Panc1 (cell line): ENCODE data around the gene UXS1. TPM values are rescaled to one million over a fixed set of nuclear protein-coding genes. Genes with fewer than 3 reads are reported as not detected.

ENCODE experiments used
- ATAC-seq: fragments of 200-7000 bp; cut with Tn5 transposase; 2 replicates; pipeline ENCODE4 v1.9.1; 2020; ENCODE audit warnings: mild to moderate bottlenecking, moderate library complexity
- BruUV-seq: library from RNA; stranded (reverse); fragments of 400-500 nt; replicated peaks from 2 replicates; lab custom pipeline; 2021; lab: Mats Ljungman, UMichigan
- CTCF ChIA-PET: fragments of 300-600 bp; sonication (Branson Sonifier 250); formaldehyde crosslinking; loops from one replicate; lab custom pipeline; 2022; ENCODE audit warnings: antibody characterized with exemption; lab: Charles Lee
- POLR2A ChIA-PET: fragments of 300-600 bp; sonication (Branson Sonifier 250); formaldehyde crosslinking; loops from one replicate; lab custom pipeline; 2022; ENCODE audit warnings: antibody characterized with exemption; lab: Charles Lee
- DNase-seq: peaks from one replicate; pipeline ENCODE4 v3.0.0-alpha.2; 2010; ENCODE audit warnings: low read depth, low spot score
- H3K27ac ChIP-seq: 2 replicates; pipeline ENCODE4 v1.5.1; 2011; ENCODE audit warnings: mild to moderate bottlenecking, low read length, inconsistent platforms
- H3K27me3 ChIP-seq: fragments of 200-500 bp; sonication (Bioruptor generic); 2 replicates; pipeline ENCODE4 v1.6.0; 2014; ENCODE audit warnings: low read length, inconsistent platforms; ENCODE audit not compliant: control insufficient read depth, insufficient read depth
- H3K36me3 ChIP-seq: fragments of 200-500 bp; sonication (Bioruptor generic); 2 replicates; pipeline ENCODE4 v1.5.1; 2014; ENCODE audit warnings: inconsistent platforms, mild to moderate bottlenecking, low read length, moderate library complexity; ENCODE audit not compliant: control insufficient read depth, insufficient read depth
- H3K4me1 ChIP-seq: 2 replicates; pipeline ENCODE4 v1.5.1; 2011; ENCODE audit warnings: inconsistent platforms, mild to moderate bottlenecking, low read length, moderate library complexity; ENCODE audit not compliant: control insufficient read depth, insufficient read depth
- H3K4me3 ChIP-seq, 2 experiments: 2 replicates each; pipeline ENCODE4 v1.5.1; 2011 to 2012; ENCODE audit warnings: low read depth in 2 of 2, low read length in 2 of 2, mild to moderate bottlenecking in 2 of 2, inconsistent platforms in 1 of 2, moderate library complexity in 1 of 2
- H3K9me3 ChIP-seq: fragments of 200-500 bp; sonication (Bioruptor generic); 2 replicates; pipeline ENCODE4 v1.5.1; 2014; ENCODE audit warnings: low read depth, mild to moderate bottlenecking, inconsistent platforms, low read length, moderate library complexity; ENCODE audit not compliant: control insufficient read depth, insufficient read depth
- CTCF ChIP-seq: fragments of 450-650 bp; IDR thresholded peaks from 2 replicates; pipeline ENCODE4 v1.5.1; 2017; ENCODE audit warnings: mild to moderate bottlenecking
- POLR2AphosphoS5 ChIP-seq: IDR thresholded peaks from 2 replicates; pipeline ENCODE4 v1.6.1; 2012; ENCODE audit warnings: mild to moderate bottlenecking, low read depth, low read length, moderate library complexity
- REST ChIP-seq, 2 experiments: IDR thresholded peaks; 2 replicates each; pipeline ENCODE4 v1.6.1; 2011 to 2012; ENCODE audit warnings: low read depth in 2 of 2, control low read depth in 1 of 2, low read length in 1 of 2, mild to moderate bottlenecking in 1 of 2, moderate library complexity in 1 of 2; ENCODE audit not compliant: insufficient read depth in 1 of 2
- SIN3A ChIP-seq: IDR thresholded peaks from 2 replicates; pipeline ENCODE4 v1.6.1; 2012; ENCODE audit warnings: low read depth, mild to moderate bottlenecking, low read length, moderate library complexity, borderline replicate concordance; ENCODE audit not compliant: insufficient read depth
- TCF7L2 ChIP-seq: IDR thresholded peaks from 2 replicates; pipeline ENCODE4 v1.6.1; 2011; ENCODE audit warnings: mild to moderate bottlenecking, low read depth, low read length, inconsistent platforms
- in situ Hi-C: cut with HindIII; loops from 2 replicates; pipeline ENCODE4 v1.10.0; 2016; ENCODE audit warnings: low sequenced_read_pairs, low pct_unique_long_range_greater_than_20kb
- intact Hi-C: fragments of 100-400 bp; cut with micrococcal nuclease; formaldehyde crosslinking; loops from one replicate; pipeline ENCODE4 v1.10.0; 2022; ENCODE audit not compliant: unreplicated experiment
- total RNA-seq: library from RNA; stranded (reverse); gene quantifications from one replicate; pipeline ENCODE4 v1.2.1, GENCODE V29; 2021; ENCODE audit not compliant: unreplicated experiment

UXS1 gene
- total RNA-seq, 1 experiment from 2014 or later, result 72.0 TPM

- Histone ChIP-seq H3K27me3 (no peaks in the 10 kb centered on the region), H3K4me1 (0 out of 2 replicates have a peak, but pooled peaks cover 3% of the 10 kb centered on the region), H3K4me3 (no peak overlapping the region), H3K27ac (no peak overlapping the region), H3K36me3 (no peaks in the 10 kb centered on the region), H3K9me3 (no peaks in the 10 kb centered on the region)
- no peak for ATAC-seq
- POLR2A ChIA-PET, result no interaction called here
- DNase-seq, result no peak
- in situ Hi-C loops, result no loop called here
- intact Hi-C loops, result no loop called here
- CTCF ChIA-PET, result no interaction called here
- TF ChIP-seq SIN3A (no peak), TCF7L2 (no peak), REST (IDR thresholded peaks at IDR 0.05; ENCODE audit: insufficient read depth in 1 of 2, low read depth in 2 of 2, low read length in 1 of 2) (no peak), CTCF (no peak), POLR2AphosphoS5 (no peak)
- BruUV-seq, result no TSS peak
These were observed 10.9 kb downstream of the UXS1 start for GRCh38 chr2:106183101-106183696.

GRCh38 chr2:106181064-106181463 lies 13.0 kb downstream of the UXS1 start:
- no TSS peak for BruUV-seq
- TF ChIP-seq POLR2AphosphoS5 (no peak), CTCF (no peak), TCF7L2 (no peak), REST (IDR thresholded peaks at IDR 0.05; ENCODE audit: insufficient read depth in 1 of 2, low read depth in 2 of 2, low read length in 1 of 2) (no peak), SIN3A (no peak)
- Histone ChIP-seq H3K27me3 (no peaks in the 10 kb centered on the region), H3K36me3 (no peaks in the 10 kb centered on the region), H3K4me3 (no peak overlapping the region), H3K4me1 (peaks cover 3% of the 10 kb centered on the region; the same call in 1 of the 2 replicates), H3K9me3 (no peaks in the 10 kb centered on the region), H3K27ac (no peak overlapping the region)
- in situ Hi-C loops, result no loop called here
- ATAC-seq, result no peak
- intact Hi-C loops, result no loop called here
- ChIA-PET POLR2A (no interaction called here), CTCF (no interaction called here)
- DNase-seq, result no peak
